ENCODE results near the gene ACOT2.

The ACOT2 gene

GRCh38 chr14:73613419-73613963, 44.5 kb downstream of the ACOT2 start:
- DNase-seq (ENCODE audit: low spot score): no peak

- no peak for DNase-seq (ENCODE audit: low spot score)
These were observed 47.8 kb downstream of the ACOT2 start for GRCh38 chr14:73616831-73617230.

GRCh38 chr14:73619524-73619923, 50.5 kb downstream of the ACOT2 start:
- no peak for DNase-seq (ENCODE audit: low spot score)

- no peak for DNase-seq (ENCODE audit: low spot score)
These were observed 51.3 kb downstream of the ACOT2 start for GRCh38 chr14:73620268-73620667.

- DNase-seq (ENCODE audit: low spot score): no peak
These were observed 54.6 kb downstream of the ACOT2 start for GRCh38 chr14:73623504-73624054.

Measured in pons (tissue), 1 donor.